CD4-positive, alpha-beta T cell (primary cell): ENCODE results near the gene HNRNPAB. TPM values are rescaled to one million over a fixed set of nuclear protein-coding genes. Genes with fewer than 3 reads are reported as not detected.
"Not testable (repeated sequence)": the region's sequence is repeated elsewhere in the genome, so short reads cannot be mapped to it uniquely, and the experiment has no call there.

Experiments
- ATAC-seq: fragments of 200-7000 bp; cut with Tn5 transposase; one replicate; pipeline ENCODE4 v1.10.0; 2022; ENCODE audit warnings: mild to moderate bottlenecking; ENCODE audit not compliant: poor library complexity
- CTCF ChIA-PET: fragments of 350-600 bp; sonication (Branson Sonifier 250); formaldehyde crosslinking; loops from one replicate; lab custom pipeline; 2021; ENCODE audit warnings: antibody characterized with exemption, inconsistent platforms; lab: Charles Lee
- POLR2A ChIA-PET: fragments of 350-600 bp; sonication (Branson Sonifier 250); formaldehyde crosslinking; loops from one replicate; lab custom pipeline; 2021; ENCODE audit warnings: antibody characterized with exemption, inconsistent platforms; lab: Charles Lee
- DNase-seq, 14 experiments: peaks; one replicate each; pipeline ENCODE4 v3.0.0-alpha.2; 2013 to 2020; ENCODE audit warnings: mixed read lengths in 2 of 14
- H3K27ac ChIP-seq, 2 donors: one replicate each; pipeline versions ENCODE4 v1.5.1 to v1.7.0; 2013; ENCODE audit warnings: low read length in 2 of 2, low read depth in 1 of 2, mild to moderate bottlenecking in 1 of 2
- H3K27me3 ChIP-seq, 2 experiments: 1 replicate in 1 of 2; 2 replicates in 1 of 2; pipeline versions ENCODE4 v1.6.1 to v1.7.0; 2013; ENCODE audit warnings: low read length in 2 of 2, control low read depth in 1 of 2, mild to moderate bottlenecking in 1 of 2, moderate library complexity in 1 of 2; ENCODE audit not compliant: insufficient read depth in 2 of 2, control insufficient read depth in 1 of 2
- H3K36me3 ChIP-seq: one replicate; pipeline ENCODE4 v1.6.1; 2013; ENCODE audit warnings: low read length, control low read depth; ENCODE audit not compliant: insufficient read depth
- H3K4me1 ChIP-seq: one replicate; pipeline ENCODE4 v1.6.1; 2013; ENCODE audit warnings: low read length, control low read depth; ENCODE audit not compliant: insufficient read depth
- H3K4me3 ChIP-seq: one replicate; pipeline ENCODE4 v1.5.1; 2013; ENCODE audit warnings: mild to moderate bottlenecking, low read length, moderate library complexity
- H3K9me3 ChIP-seq, 2 experiments: 1 replicate in 1 of 2; 2 replicates in 1 of 2; pipeline versions ENCODE4 v1.6.1 to v1.7.0; 2013; ENCODE audit warnings: low read length in 2 of 2, mild to moderate bottlenecking in 2 of 2, control low read depth in 1 of 2, moderate library complexity in 1 of 2; ENCODE audit not compliant: control insufficient read depth in 1 of 2, insufficient read depth in 1 of 2
- H3K27ac Mint-ChIP-seq: one replicate; pipeline ENCODE4 v1.8.0; 2020; ENCODE audit warnings: mixed read lengths
- H3K27me3 Mint-ChIP-seq: one replicate; pipeline ENCODE4 v1.8.0; 2021; ENCODE audit warnings: mixed read lengths
- H3K36me3 Mint-ChIP-seq: one replicate; pipeline ENCODE4 v1.8.0; 2021; ENCODE audit warnings: low read depth, mixed read lengths
- H3K4me1 Mint-ChIP-seq: one replicate; pipeline ENCODE4 v1.8.0; 2021; ENCODE audit warnings: low read depth, mixed read lengths
- H3K4me3 Mint-ChIP-seq: one replicate; pipeline ENCODE4 v1.8.0; 2020; ENCODE audit warnings: mild to moderate bottlenecking, mixed read lengths
- H3K9me3 Mint-ChIP-seq: one replicate; pipeline ENCODE4 v1.8.0; 2020; ENCODE audit warnings: mixed read lengths
- CTCF ChIP-seq: fragments of 200-600 bp; IDR thresholded peaks from one replicate; pipeline ENCODE4 v1.8.0; 2022; ENCODE audit warnings: antibody characterized with exemption, mild to moderate bottlenecking
- intact Hi-C, 2 experiments: fragments of 100-400 bp; cut with DNase I in 1 of 2; cut with micrococcal nuclease in 1 of 2; formaldehyde crosslinking; loops; one replicate each; pipeline versions ENCODE4 v1.15.1 to v1.9.0; 2023 to 2025; cut with DNase I, micrococcal nuclease
- total RNA-seq, 174 experiments: library from RNA in 2 of 174; stranded (reverse) in 2 of 174; gene quantifications; one replicate each; pipeline ENCODE4 v1.2.3 and lab custom pipeline; 2021 to 2026

The HNRNPAB gene
- total RNA-seq, 2 experiments from 2014 or later: 63.6 to 68.9 TPM

DNA sequence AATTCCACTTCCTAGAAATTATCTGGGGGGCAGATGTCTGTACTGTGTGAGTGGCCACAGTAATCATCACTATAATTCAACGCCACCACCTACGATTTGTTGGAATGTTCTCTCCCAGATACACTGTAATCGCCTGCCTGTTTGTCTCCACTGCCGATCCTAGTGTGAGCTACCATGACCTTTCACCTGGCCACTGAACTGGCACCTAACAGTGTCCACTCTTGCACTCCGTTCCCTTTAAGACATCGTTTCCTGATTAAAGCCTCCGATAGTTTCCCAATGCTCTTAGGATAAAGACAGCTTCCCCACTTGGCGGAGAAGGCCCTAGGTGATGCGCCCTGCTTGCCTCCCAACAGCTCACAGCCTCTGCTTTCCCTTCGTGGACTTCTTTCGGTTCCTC, 24.3 kb downstream of the HNRNPAB start:
- no peak for ATAC-seq
- no peaks in the 10 kb centered on the region for H3K27me3 Mint-ChIP-seq
- peaks cover 70% of the 10 kb centered on the region for H3K36me3 Mint-ChIP-seq
- no peaks in the 10 kb centered on the region for H3K9me3 ChIP-seq
- peak overlapping the region; percentile 57 for H3K27ac Mint-ChIP-seq
- H3K36me3 ChIP-seq: peaks cover 66% of the 10 kb centered on the region
- DNase-seq: no peak
- intact Hi-C loops: no loop called here
- peaks cover 56% of the 10 kb centered on the region for H3K4me1 ChIP-seq
- ChIA-PET CTCF (no interaction called here), POLR2A (no interaction called here)
- H3K27me3 ChIP-seq: no peaks in the 10 kb centered on the region
- H3K4me1 Mint-ChIP-seq: peaks cover 63% of the 10 kb centered on the region
- H3K4me3 Mint-ChIP-seq: peak overlapping the region; percentile 25
- H3K9me3 Mint-ChIP-seq: no peaks in the 10 kb centered on the region
- no peak overlapping the region for H3K4me3 ChIP-seq
- H3K27ac ChIP-seq: no peak overlapping the region
- no peak for TF ChIP-seq CTCF

GRCh38 chr5:178229111-178229510, 24.8 kb downstream of the HNRNPAB start:
- Mint-ChIP-seq H3K4me1 (peaks cover 64% of the 10 kb centered on the region), H3K4me3 (peak overlapping the region; percentile 84), H3K27ac (peak overlapping the region; percentile 76), H3K36me3 (peaks cover 70% of the 10 kb centered on the region)
- H3K27me3 Mint-ChIP-seq, DNase-seq, H3K4me3 ChIP-seq, H3K9me3 ChIP-seq, H3K27ac ChIP-seq, H3K9me3 Mint-ChIP-seq, H3K27me3 ChIP-seq, intact Hi-C loops, POLR2A ChIA-PET, ATAC-seq, CTCF ChIA-PET: not testable (repeated sequence)
- peaks cover 56% of the 10 kb centered on the region for H3K4me1 ChIP-seq
- peaks cover 61% of the 10 kb centered on the region for H3K36me3 ChIP-seq

GRCh38 chr5:178229861-178230260, 25.5 kb downstream of the HNRNPAB start:
- Mint-ChIP-seq H3K27me3 (no peaks in the 10 kb centered on the region), H3K36me3 (peaks cover 68% of the 10 kb centered on the region), H3K27ac (peak overlapping the region; percentile 76), H3K9me3 (no peaks in the 10 kb centered on the region), H3K4me3 (peak overlapping the region; percentile 84), H3K4me1 (peaks cover 64% of the 10 kb centered on the region)
- no peak overlapping the region for H3K4me3 ChIP-seq
- ChIA-PET CTCF (interaction anchor here (0.6 kb wide), 1 partner anchor 877 kb away, joined by 3 read pairs; no protein-coding TSS in a partner anchor), POLR2A (interaction anchor here (1.0 to 2.8 kb wide), 2 partner anchors 25 to 1394 kb away, joined by 3 to 10 read pairs; partner anchors contain the start of genes HNRNPAB and HNRNPH1)
- no peak for TF ChIP-seq CTCF
- H3K36me3 ChIP-seq: peaks cover 56% of the 10 kb centered on the region
- DNase-seq: no peak
- no peaks in the 10 kb centered on the region for H3K27me3 ChIP-seq
- peaks cover 62% of the 10 kb centered on the region for H3K4me1 ChIP-seq
- no peaks in the 10 kb centered on the region for H3K9me3 ChIP-seq
- H3K27ac ChIP-seq: no peak overlapping the region
- intact Hi-C loops: loop anchor here (10.0 kb wide), 2 partner anchors 355 to 1845 kb away; partner anchors contain the start of gene RNF130 (in 1 of the 2)
- ATAC-seq: no peak
